Heart left ventricle (tissue), 16 donors: ENCODE results near the gene HSPB9. TPM values are rescaled to one million over a fixed set of nuclear protein-coding genes. Genes with fewer than 3 reads are reported as not detected.

Experiments
- ATAC-seq, 4 donors: fragments of 200-7000 bp; cut with Tn5 transposase; one replicate each; pipeline ENCODE4 v1.9.1; 2020 to 2022; ENCODE audit warnings: moderate library complexity in 4 of 4, mild to moderate bottlenecking in 3 of 4, moderate number of reproducible peaks in 1 of 4
- DNase-seq, 5 donors: peaks; one replicate each; pipeline ENCODE4 v3.0.0-alpha.2; 2020
- H3K27ac ChIP-seq, 12 donors: fragments of 200-600 bp; sonication (generic) in 4 of 12; one replicate each; pipeline versions ENCODE4 v1.5.0 to v1.8.0; 2016 to 2022; ENCODE audit warnings: mild to moderate bottlenecking in 2 of 12
- H3K27me3 ChIP-seq, 9 donors: fragments of 200-600 bp; sonication (generic) in 2 of 9; one replicate each; pipeline versions ENCODE4 v1.5.1 to v1.8.0; 2016 to 2022; ENCODE audit warnings: mild to moderate bottlenecking in 3 of 9
- H3K36me3 ChIP-seq, 9 donors: fragments of 200-600 bp; sonication (generic) in 2 of 9; one replicate each; pipeline versions ENCODE4 v1.5.0 to v1.8.0; 2018 to 2022; ENCODE audit warnings: mild to moderate bottlenecking in 2 of 9
- H3K4me1 ChIP-seq, 12 donors: fragments of 200-600 bp; sonication (generic) in 4 of 12; one replicate each; pipeline versions ENCODE4 v1.5.0 to v1.8.0; 2016 to 2022; ENCODE audit warnings: mild to moderate bottlenecking in 3 of 12
- H3K4me3 ChIP-seq, 12 donors: fragments of 200-600 bp; sonication (generic) in 4 of 12; one replicate each; pipeline versions ENCODE4 v1.5.0 to v1.8.0; 2017 to 2022; ENCODE audit warnings: mild to moderate bottlenecking in 9 of 12, moderate library complexity in 4 of 12
- H3K9me3 ChIP-seq, 12 donors: fragments of 200-600 bp; sonication (generic) in 4 of 12; one replicate each; pipeline versions ENCODE4 v1.5.0 to v1.8.0; 2016 to 2022; ENCODE audit warnings: mild to moderate bottlenecking in 1 of 12
- CTCF ChIP-seq, 12 donors: fragments of 200-600 bp; sonication (generic) in 4 of 12; IDR thresholded peaks; one replicate each; pipeline versions ENCODE4 v1.5.0 to v1.8.0; 2018 to 2022; ENCODE audit warnings: antibody characterized with exemption in 12 of 12, mild to moderate bottlenecking in 5 of 12
- POLR2A ChIP-seq, 2 donors: fragments of 450-650 bp; IDR thresholded peaks; one replicate each; pipeline ENCODE4 v1.6.1; 2017; ENCODE audit warnings: antibody characterized with exemption in 2 of 2, mild to moderate bottlenecking in 2 of 2, moderate library complexity in 2 of 2
- WGBS, 4 donors: extraction: QIAGEN DNeasy Blood & Tissue Kit in 2 of 4; methylation state at CpG; one replicate each; pipeline versions ENCODE4 v1.1.5 to v1.1.7; 2013 to 2018; 5-methylcytosine and 5-hydroxymethylcytosine counted together
- intact Hi-C, 10 donors: fragments of 100-400 bp; cut with DNase I; formaldehyde crosslinking; loops; one replicate each; pipeline versions ENCODE4 v1.11.1 to v1.14.2; 2022
- polyA plus RNA-seq, 2 donors: library from polyadenylated mRNA; stranded (reverse); fragments of 200-250 nt; gene quantifications; one replicate each; pipeline ENCODE4 v1.2.3, GENCODE V29; 2013
- total RNA-seq, 9 donors: library from RNA; depleted of rRNA in 2 of 9; stranded (reverse); fragments of >200 nt in 2 of 9; fragmentation: NEBNext Ultra II Directional in 3 of 9; extraction: Animal tissue kit (Norgen Biotek cat#: 25700) in 3 of 9; gene quantifications; one replicate each; pipeline versions ENCODE4 v1.1.0 to v1.2.4, GENCODE V29; 2016 to 2023
- donor health status: ischemic (EF 13 %, LVEDD 7.1; RV severe dilation, severe dysfunction).
- donor health status: healthy with polysubstance abuse.
- donor health status: DM: no; HTN: yes; CAD: no.
- donor health status: DM: no; HTN: no; CAD: no.
- donor health status: ischemic (EF 25% LVEDD 6.9; RV normal size, moderate dysfunction).
- donor health status: ischemic (EF 25% LVEDD 5.7; RV mildly dilated, moderate dysfunction).
- donor health status: healthy.
- donor health status: DM: yes; HTN: yes; CAD: no.
- donor health status: ischemic (EF 35%, LVEDD 5.7; RV mildly dilated, moderate dysfunction).
- donor health status: nonischemic (EF 11% LVEDD 7.7; RV severe dilation, severe dysfunction).
- donor health status: DM: yes; HTN: yes; CAD: no.
- donor health status: PGD.
- donor health status: ischemic (EF 29% LVEDD 5.4; RV normal size, mild dysfunction).
- donor health status: nonischemic (EF 23%, LVEDD 6.1; RV moderate dilation, normal function).

HSPB9 gene
- total and polyA plus RNA-seq, 11 donors, result not detected

- peak overlapping the region in 7 of 12 donors; percentile 22 to 53 (median 29) for H3K4me3 ChIP-seq
- peaks cover 0 to 72% (median 5%) of the 10 kb centered on the region in 9 donors for H3K36me3 ChIP-seq
Observed at GRCh38 chr17:42107124-42107523, 15.5 kb upstream of the HSPB9 start.

GRCh38 chr17:42107597-42108576, 14.7 kb upstream of the HSPB9 start:
- no peak for TF ChIP-seq CTCF (IDR thresholded peaks at IDR 0.05)
- TF ChIP-seq POLR2A (IDR thresholded peaks at IDR 0.05), result no peak
- Histone ChIP-seq H3K36me3 (peaks cover 0 to 71% (median 5%) of the 10 kb centered on the region in 9 donors), H3K27me3 (no peaks in the 10 kb centered on the region), H3K9me3 (no peaks in the 10 kb centered on the region), H3K4me1 (peaks cover 0 to 24% (median 12%) of the 10 kb centered on the region in 12 donors), H3K4me3 (peak overlapping the region in 9 of 12 donors; percentile 9 to 53 (median 24)), H3K27ac (no peak overlapping the region)
- DNase-seq (peak; percentile 54 to 92 (median 79)), ATAC-seq (peak; percentile 22 to 86 (median 77))
- 46 to 78% (median 60%) methylated on average over 32 to 51 of the region's 51 CpGs for WGBS, 4 donors
- intact Hi-C loops, result no loop called here

More at GRCh38 chr17:42107124-42107523, 15.5 kb upstream of the HSPB9 start:
- WGBS, 4 donors, result 72 to 82% (median 78%) methylated on average over 6 of the region's 6 CpGs
- H3K4me1 ChIP-seq, result peaks cover 0 to 21% (median 9%) of the 10 kb centered on the region in 12 donors
- TF ChIP-seq CTCF (IDR thresholded peaks at IDR 0.05), result no peak
- no peak for TF ChIP-seq POLR2A (IDR thresholded peaks at IDR 0.05)
- intact Hi-C loops, result no loop called here
- no peaks in the 10 kb centered on the region for H3K27me3 ChIP-seq
- ATAC-seq (no peak), DNase-seq (no peak)
- H3K9me3 ChIP-seq, result no peaks in the 10 kb centered on the region
- no peak overlapping the region for H3K27ac ChIP-seq

- whole genome bisulfite sequencing, 4 donors, result 90 to 95% (median 94%) methylated on average over 8 to 9 of the region's 9 CpGs
- peaks cover 0 to 28% (median 16%) of the 10 kb centered on the region in 12 donors for H3K4me1 ChIP-seq
- ATAC-seq, result no peak
- no peak overlapping the region for H3K4me3 ChIP-seq
- H3K36me3 ChIP-seq, result peaks cover 0 to 64% (median 5%) of the 10 kb centered on the region in 9 donors
- H3K27ac ChIP-seq, result no peak overlapping the region
- no peak for TF ChIP-seq POLR2A (IDR thresholded peaks at IDR 0.05)
- no peak for TF ChIP-seq CTCF (IDR thresholded peaks at IDR 0.05)
- intact Hi-C loops, result no loop called here
- peak in 1 of 5 donors; percentile 37 for DNase-seq
- H3K27me3 ChIP-seq, result no peaks in the 10 kb centered on the region
- no peaks in the 10 kb centered on the region for H3K9me3 ChIP-seq
Observed at GRCh38 chr17:42109086-42109485, 13.5 kb upstream of the HSPB9 start.
